GM13976 (cell line): ENCODE data around the gene C8G.

Experiments used
- DNase-seq: peaks from one replicate; pipeline ENCODE4 v3.0.0; 2012; ENCODE audit warnings: low spot score
- CTCF ChIP-seq: IDR thresholded peaks from 2 replicates; pipeline ENCODE4 v1.5.1; 2012; ENCODE audit warnings: borderline replicate concordance, mild to moderate bottlenecking; ENCODE audit not compliant: insufficient read depth; ENCODE audit errors: extremely low read depth, missing control alignments, control extremely low read depth
- in situ Hi-C: fragments of 300-500 bp; cut with MboI; formaldehyde crosslinking; loops from one replicate; pipeline ENCODE4 v1.12.0; 2022; ENCODE audit warnings: low sequenced_read_pairs, mixed read lengths, inconsistent platforms; ENCODE audit not compliant: unreplicated experiment

Gene C8G

GRCh38 chr9:136968333-136969127 lies 23.5 kb downstream of the C8G start:
- no peak for DNase-seq
- TF ChIP-seq CTCF: no peak
- in situ Hi-C loops: no loop called here

DNA sequence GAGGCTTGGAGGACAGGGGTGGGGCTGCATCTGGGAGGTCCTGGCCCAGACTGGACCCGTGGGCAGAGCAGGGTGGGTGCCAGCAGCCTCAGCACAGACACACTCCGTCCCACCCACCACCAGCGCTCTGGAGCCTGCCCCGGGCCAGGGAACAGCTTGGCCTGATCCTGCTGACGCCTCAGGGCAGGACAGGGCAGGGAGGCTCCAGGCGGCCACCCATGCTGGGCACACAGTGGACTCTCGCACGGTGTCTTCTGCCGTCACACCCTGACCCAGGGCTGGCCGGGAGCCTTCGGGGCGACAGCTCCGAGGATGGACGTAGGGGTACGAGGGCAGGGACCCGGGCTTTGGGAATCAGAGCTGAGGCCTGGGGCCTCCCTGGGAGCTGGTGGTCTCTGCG lies 24.1 kb downstream of the C8G start:
- in situ Hi-C loops: no loop called here
- no peak for TF ChIP-seq CTCF
- DNase-seq: no peak

- DNase-seq: no peak
- in situ Hi-C loops: no loop called here
- no peak for TF ChIP-seq CTCF
Observed at GRCh38 chr9:136969774-136970173, 24.7 kb downstream of the C8G start.

DNA sequence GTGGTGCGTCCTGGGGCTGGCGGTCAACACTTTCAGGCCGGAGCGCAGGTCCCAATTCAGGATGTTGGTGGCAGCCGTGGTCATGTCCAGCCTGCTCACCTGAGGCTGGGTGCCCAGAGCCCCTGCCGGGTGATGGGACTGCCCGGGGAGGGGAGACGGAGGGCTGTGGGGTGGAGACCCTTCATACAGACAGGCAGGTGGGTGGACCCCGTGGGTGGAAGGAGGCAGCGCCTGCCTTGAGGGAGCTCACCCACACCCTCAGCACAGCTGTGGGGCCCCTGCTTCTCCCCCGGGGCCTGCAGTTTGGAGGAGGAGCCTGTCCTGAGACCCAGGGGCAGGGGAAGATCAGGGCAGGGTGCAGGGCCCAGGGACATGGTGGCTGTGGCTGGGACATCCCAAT lies 25.3 kb downstream of the C8G start:
- DNase-seq: no peak
- TF ChIP-seq CTCF: no peak
- in situ Hi-C loops: no loop called here

- DNase-seq: no peak
- in situ Hi-C loops: no loop called here
- no peak for TF ChIP-seq CTCF
Observed at GRCh38 chr9:136971746-136972145, 26.7 kb downstream of the C8G start.

- no peak for TF ChIP-seq CTCF
- DNase-seq: no peak
- in situ Hi-C loops: no loop called here
Observed at GRCh38 chr9:136972335-136972734, 27.3 kb downstream of the C8G start.

GRCh38 chr9:136972743-136973142 lies 27.7 kb downstream of the C8G start:
- TF ChIP-seq CTCF: no peak
- no peak for DNase-seq
- in situ Hi-C loops: no loop called here
